ENCODE data around the gene KRTAP1-5.
"Not testable (repeated sequence)": the region's sequence is repeated elsewhere in the genome, so short reads cannot be mapped to it uniquely, and the experiment has no call there.

The KRTAP1-5 gene

GRCh38 chr17:41049110-41049509 lies 22.1 kb upstream of the KRTAP1-5 start:
- no peak for DNase-seq

GRCh38 chr17:41048441-41048840 lies 21.4 kb upstream of the KRTAP1-5 start:
- DNase-seq, result no peak

- not testable (repeated sequence) for DNase-seq
Measured at GRCh38 chr17:41046735-41047465, 19.9 kb upstream of the KRTAP1-5 start, which contains the start of gene KRTAP2-1. TSS of gene KRTAP2-1 (minus strand) at chr17:41047316. CDS start at chr17:41047267, 49 bp downstream.

GRCh38 chr17:41042953-41043352 lies 15.9 kb upstream of the KRTAP1-5 start:
- no peak for DNase-seq

- DNase-seq, result not testable (repeated sequence)
Measured at GRCh38 chr17:41040783-41041571, 14.0 kb upstream of the KRTAP1-5 start, which contains the start of gene KRTAP1-1. TSS of gene KRTAP1-1 (minus strand) at chr17:41041450. CDS start at chr17:41041397, 53 bp downstream.

GRCh38 chr17:41037853-41038350 lies 10.9 kb upstream of the KRTAP1-5 start:
- no peak for DNase-seq

GRCh38 chr17:41034346-41034935 lies 7.4 kb upstream of the KRTAP1-5 start, which contains the start of gene KRTAP1-3:
TSS of gene KRTAP1-3 (minus strand) at chr17:41034874. CDS start at chr17:41034821, 53 bp downstream.
- DNase-seq, result not testable (repeated sequence)

GRCh38 chr17:41029633-41030245 lies 2.7 kb upstream of the KRTAP1-5 start, which contains the start of gene KRTAP1-4:
TSS of gene KRTAP1-4 (minus strand) at chr17:41030195. CDS start at chr17:41030078, 117 bp downstream.
- DNase-seq, result no peak

- DNase-seq, result no peak
Measured at GRCh38 chr17:41024697-41025096, 2.3 kb downstream of the KRTAP1-5 start.

GRCh38 chr17:41020336-41020735 lies 6.7 kb downstream of the KRTAP1-5 start:
- DNase-seq, result no peak

- no peak for DNase-seq
Measured at GRCh38 chr17:41019415-41019814, 7.6 kb downstream of the KRTAP1-5 start.

- no peak for DNase-seq
Measured at GRCh38 chr17:41018541-41018940, 8.5 kb downstream of the KRTAP1-5 start.

GRCh38 chr17:41016578-41017215 lies 10.3 kb downstream of the KRTAP1-5 start:
- no peak for DNase-seq

- no peak for DNase-seq
Measured at GRCh38 chr17:41015454-41015853, 11.6 kb downstream of the KRTAP1-5 start.

- DNase-seq, result no peak
Measured at GRCh38 chr17:41013606-41014005, 13.4 kb downstream of the KRTAP1-5 start.

GRCh38 chr17:41013181-41013580 lies 13.8 kb downstream of the KRTAP1-5 start:
- DNase-seq, result no peak

GRCh38 chr17:41012326-41013120 lies 14.5 kb downstream of the KRTAP1-5 start:
- no peak for DNase-seq

GRCh38 chr17:41010441-41010840 lies 16.6 kb downstream of the KRTAP1-5 start:
- DNase-seq, result no peak

GRCh38 chr17:41009936-41010335 lies 17.1 kb downstream of the KRTAP1-5 start:
- DNase-seq, result no peak

- no peak for DNase-seq
Measured at GRCh38 chr17:41009301-41009760, 17.7 kb downstream of the KRTAP1-5 start.

Data from amygdala (tissue), 56 donors.